Stomach smooth muscle (tissue), 2 donors: ENCODE data around the gene GPR45.

Source experiments
- H3K27ac ChIP-seq: one replicate; pipeline ENCODE4 v1.7.0; 2013; ENCODE audit warnings: mild to moderate bottlenecking, low read length, inconsistent platforms
- H3K27me3 ChIP-seq, 2 donors: one replicate each; pipeline ENCODE4 v1.7.0; 2013; ENCODE audit warnings: low read length in 2 of 2; ENCODE audit not compliant: insufficient read depth in 2 of 2, control insufficient read depth in 1 of 2
- H3K36me3 ChIP-seq, 2 donors: one replicate each; pipeline ENCODE4 v1.7.0; 2013; ENCODE audit warnings: low read length in 2 of 2; ENCODE audit not compliant: control insufficient read depth in 2 of 2, insufficient read depth in 2 of 2
- H3K4me1 ChIP-seq: one replicate; pipeline ENCODE4 v1.7.0; 2013; ENCODE audit warnings: low read length; ENCODE audit not compliant: control insufficient read depth, insufficient read depth
- H3K4me3 ChIP-seq, 2 donors: one replicate each; pipeline ENCODE4 v1.7.0; 2013; ENCODE audit warnings: low read length in 2 of 2
- H3K9ac ChIP-seq, 2 donors: one replicate each; pipeline ENCODE4 v1.7.0; 2013; ENCODE audit warnings: low read length in 2 of 2, mild to moderate bottlenecking in 1 of 2
- H3K9me3 ChIP-seq, 2 donors: one replicate each; pipeline ENCODE4 v1.7.0; 2013; ENCODE audit warnings: low read length in 2 of 2; ENCODE audit not compliant: control insufficient read depth in 2 of 2
- donor health status: healthy.
- donor health status: Pancreatic carcinoma.

GPR45 gene

DNA sequence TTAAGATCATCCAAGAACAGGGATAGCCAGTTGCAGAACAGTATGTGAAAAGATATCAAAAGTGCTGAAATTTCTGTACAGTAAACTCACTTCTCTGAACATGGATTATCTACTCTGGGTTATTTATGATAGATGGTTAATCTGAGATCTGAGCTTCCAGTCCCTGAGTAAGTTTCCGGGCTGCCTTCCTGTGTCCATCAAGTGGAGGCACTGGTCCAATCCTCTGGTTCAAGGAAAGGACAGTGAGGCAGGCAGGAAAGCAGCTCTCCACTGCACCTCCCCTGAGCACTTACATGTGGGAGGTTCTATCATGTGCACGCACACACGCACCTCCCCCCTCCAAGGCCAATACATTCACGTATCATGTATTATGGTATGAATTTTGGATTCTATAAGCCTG, 32.5 kb downstream of the GPR45 start:
- Histone ChIP-seq H3K9me3 (no peaks in the 10 kb centered on the region), H3K27ac (no peak overlapping the region), H3K4me1 (no peaks in the 10 kb centered on the region), H3K4me3 (no peak overlapping the region), H3K27me3 (no peaks in the 10 kb centered on the region), H3K9ac (no peak overlapping the region), H3K36me3 (peaks cover 67 to 87% of the 10 kb centered on the region in 2 donors)

DNA sequence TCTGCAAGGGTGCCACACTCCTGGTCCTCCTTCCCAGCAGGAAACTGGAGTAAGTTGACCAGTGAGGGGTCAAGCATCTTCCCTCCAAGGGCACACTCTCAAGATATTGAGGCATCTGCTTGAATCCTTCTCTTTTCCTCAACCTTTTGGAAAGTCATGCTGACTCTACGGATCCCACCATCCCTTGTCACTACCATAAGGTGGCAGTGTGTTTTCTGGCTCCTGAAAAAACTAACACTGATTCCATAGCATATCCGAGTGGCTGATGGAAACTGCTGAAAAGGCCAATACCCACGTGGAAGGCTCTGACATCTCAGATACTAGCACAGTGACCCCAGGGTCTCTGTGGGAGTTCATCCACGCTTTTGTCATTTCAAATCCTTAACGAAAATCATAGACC, 37.1 kb downstream of the GPR45 start:
- Histone ChIP-seq H3K27me3 (no peaks in the 10 kb centered on the region), H3K36me3 (peaks cover 52 to 74% of the 10 kb centered on the region in 2 donors), H3K4me1 (no peaks in the 10 kb centered on the region), H3K9ac (no peak overlapping the region), H3K4me3 (no peak overlapping the region), H3K9me3 (no peaks in the 10 kb centered on the region), H3K27ac (no peak overlapping the region)

DNA sequence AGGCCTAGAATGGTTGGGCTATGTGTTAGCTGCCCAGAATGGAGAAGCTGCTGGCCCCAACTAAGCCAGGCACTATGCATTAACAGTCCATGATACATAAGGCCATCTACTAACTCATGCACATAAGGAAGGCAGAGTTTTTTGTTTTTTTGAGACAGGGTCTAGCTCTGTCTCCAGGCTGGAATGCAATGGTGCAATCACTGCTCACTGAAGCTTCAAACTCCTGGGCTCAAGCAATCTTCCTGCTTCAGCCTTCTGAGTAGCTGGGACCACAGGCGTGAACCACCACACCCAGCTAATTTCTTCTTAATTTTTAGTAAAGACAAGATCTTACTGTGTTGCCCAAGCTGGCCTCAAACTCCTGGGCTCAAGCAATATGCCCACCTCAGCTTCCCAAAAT, 37.6 kb downstream of the GPR45 start:
- Histone ChIP-seq H3K9ac (no peak overlapping the region), H3K4me3 (no peak overlapping the region), H3K9me3 (no peaks in the 10 kb centered on the region), H3K27me3 (no peaks in the 10 kb centered on the region), H3K27ac (no peak overlapping the region), H3K4me1 (no peaks in the 10 kb centered on the region), H3K36me3 (peaks cover 51 to 74% of the 10 kb centered on the region in 2 donors)

DNA sequence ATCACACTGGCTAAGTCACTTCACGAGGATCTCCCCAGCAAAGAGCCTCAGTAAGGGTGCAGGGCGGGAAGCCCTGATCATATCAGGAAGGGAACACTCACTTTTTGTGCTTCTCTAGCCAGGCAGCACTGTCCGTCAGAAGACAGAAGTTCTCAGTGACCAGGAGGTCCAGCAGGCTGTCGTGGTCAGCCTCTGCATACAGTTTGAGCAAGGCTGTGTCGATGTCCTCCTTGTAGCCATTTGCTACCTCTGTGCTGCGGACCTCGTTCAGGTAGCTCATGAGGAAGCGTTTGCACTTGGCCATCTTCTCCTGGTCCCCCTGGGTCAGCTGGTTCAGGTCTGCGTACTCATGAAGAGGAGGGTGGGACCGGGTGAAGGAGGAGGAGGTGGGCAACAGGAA, 38.7 kb downstream of the GPR45 start:
- Histone ChIP-seq H3K9ac (no peak overlapping the region), H3K27ac (no peak overlapping the region), H3K27me3 (no peaks in the 10 kb centered on the region), H3K4me1 (no peaks in the 10 kb centered on the region), H3K4me3 (no peak overlapping the region), H3K9me3 (no peaks in the 10 kb centered on the region), H3K36me3 (peaks cover 44 to 69% of the 10 kb centered on the region in 2 donors)

DNA sequence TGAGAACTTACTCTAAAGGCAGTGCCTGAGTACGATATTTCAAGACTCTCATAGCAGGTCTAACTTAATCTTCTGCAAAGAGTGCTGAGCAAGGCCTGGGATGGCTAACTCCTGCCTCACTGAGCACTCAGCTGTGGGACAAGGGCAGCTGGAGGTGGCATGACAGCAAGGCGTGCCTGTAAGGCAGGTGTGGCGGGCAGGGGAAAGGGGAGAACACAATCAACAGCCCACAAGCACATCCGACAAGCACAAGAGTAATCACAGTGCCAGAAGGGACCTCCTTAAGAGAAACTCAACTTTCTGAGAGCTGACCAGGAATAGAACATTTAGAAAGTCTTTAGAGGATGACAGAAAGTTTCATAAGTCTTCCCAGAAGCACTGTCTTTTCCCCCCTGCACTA, 42.0 kb downstream of the GPR45 start:
- Histone ChIP-seq H3K9me3 (no peaks in the 10 kb centered on the region), H3K36me3 (peaks cover 26 to 57% of the 10 kb centered on the region in 2 donors), H3K4me3 (no peak overlapping the region), H3K27ac (no peak overlapping the region), H3K9ac (no peak overlapping the region), H3K27me3 (no peaks in the 10 kb centered on the region), H3K4me1 (no peaks in the 10 kb centered on the region)

DNA sequence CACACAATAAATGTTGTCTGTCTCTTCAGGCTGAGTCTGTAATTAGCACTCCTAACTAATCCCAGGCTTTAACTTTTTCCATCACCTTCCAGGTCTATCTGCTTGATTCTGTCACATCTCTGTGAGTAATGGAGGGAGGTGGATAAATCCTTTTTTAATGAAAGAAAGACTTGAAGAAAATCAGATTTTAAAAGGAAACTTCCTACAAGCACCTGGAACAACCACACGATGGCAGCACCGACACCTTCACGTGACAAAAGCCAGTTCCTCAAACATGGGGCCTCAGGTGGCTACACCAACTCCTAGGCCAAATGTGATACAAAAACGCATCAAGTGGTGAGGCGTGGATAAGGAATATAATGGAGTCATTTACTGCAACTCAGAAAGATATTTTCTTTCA, 46.1 kb downstream of the GPR45 start:
- no peak overlapping the region for H3K9ac ChIP-seq
- no peaks in the 10 kb centered on the region for H3K4me1 ChIP-seq
- H3K27ac ChIP-seq = no peak overlapping the region
- H3K9me3 ChIP-seq = no peaks in the 10 kb centered on the region
- H3K27me3 ChIP-seq = no peaks in the 10 kb centered on the region
- H3K4me3 ChIP-seq = no peak overlapping the region
- H3K36me3 ChIP-seq = peaks cover 26 to 38% of the 10 kb centered on the region in 2 donors

DNA sequence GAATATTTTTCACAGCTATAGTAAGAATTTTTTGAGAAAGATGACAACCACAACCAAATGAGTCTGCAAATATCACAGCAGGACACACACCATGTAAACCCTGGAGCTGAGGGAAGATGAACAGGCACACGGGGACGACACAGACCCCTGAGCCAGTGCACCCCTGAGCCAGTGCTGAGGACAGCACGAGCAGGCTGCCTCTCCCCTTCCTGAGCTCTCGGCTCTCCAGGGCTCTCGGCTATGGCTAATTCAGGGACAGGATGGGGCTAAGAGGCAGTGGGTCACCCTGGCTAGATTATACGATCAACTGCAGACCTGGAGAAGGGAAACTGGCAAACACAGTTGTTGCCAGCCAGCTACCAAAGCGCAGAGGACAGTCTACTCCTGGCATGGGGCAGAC, 46.6 kb downstream of the GPR45 start:
- peaks cover 23 to 39% of the 10 kb centered on the region in 2 donors for H3K36me3 ChIP-seq
- no peak overlapping the region for H3K27ac ChIP-seq
- H3K9me3 ChIP-seq = no peaks in the 10 kb centered on the region
- no peak overlapping the region for H3K4me3 ChIP-seq
- no peaks in the 10 kb centered on the region for H3K4me1 ChIP-seq
- no peaks in the 10 kb centered on the region for H3K27me3 ChIP-seq
- H3K9ac ChIP-seq = no peak overlapping the region

DNA sequence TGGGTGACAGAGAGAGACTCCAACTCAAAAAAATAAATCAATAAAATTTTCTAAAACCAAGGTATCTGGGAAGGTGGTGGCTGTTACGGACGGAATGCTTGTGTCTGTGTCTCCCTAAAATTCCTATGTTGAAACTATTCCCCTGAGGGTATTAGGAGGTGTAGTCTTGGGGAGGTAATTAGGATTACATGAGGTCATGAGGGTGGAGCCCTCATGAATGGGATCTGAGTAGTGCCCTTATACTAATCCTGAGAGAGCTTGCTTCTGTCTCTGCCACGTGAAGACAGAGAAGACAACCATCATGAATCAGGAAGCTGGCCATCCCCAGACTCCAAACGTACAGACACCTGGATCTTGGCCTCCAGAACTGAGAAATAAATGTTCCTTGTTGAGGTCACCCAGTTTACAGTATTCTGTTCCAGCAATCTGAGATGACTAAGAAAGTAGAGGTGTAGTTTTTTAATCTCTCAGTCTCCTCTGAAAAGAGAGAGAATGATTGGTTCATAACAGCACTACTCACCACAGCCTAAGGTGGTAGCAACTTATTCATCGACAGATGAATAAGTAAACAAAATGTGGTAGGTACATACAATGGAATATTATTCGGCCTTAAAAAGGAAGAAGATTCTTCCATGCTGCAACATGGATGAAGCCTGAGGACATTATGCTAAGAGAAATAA, 49.6 kb downstream of the GPR45 start:
- H3K9me3 ChIP-seq = no peaks in the 10 kb centered on the region
- no peaks in the 10 kb centered on the region for H3K4me1 ChIP-seq
- H3K9ac ChIP-seq = no peak overlapping the region
- no peak overlapping the region for H3K27ac ChIP-seq
- H3K4me3 ChIP-seq = no peak overlapping the region
- no peaks in the 10 kb centered on the region for H3K27me3 ChIP-seq
- peaks cover 19 to 25% of the 10 kb centered on the region in 2 donors for H3K36me3 ChIP-seq

DNA sequence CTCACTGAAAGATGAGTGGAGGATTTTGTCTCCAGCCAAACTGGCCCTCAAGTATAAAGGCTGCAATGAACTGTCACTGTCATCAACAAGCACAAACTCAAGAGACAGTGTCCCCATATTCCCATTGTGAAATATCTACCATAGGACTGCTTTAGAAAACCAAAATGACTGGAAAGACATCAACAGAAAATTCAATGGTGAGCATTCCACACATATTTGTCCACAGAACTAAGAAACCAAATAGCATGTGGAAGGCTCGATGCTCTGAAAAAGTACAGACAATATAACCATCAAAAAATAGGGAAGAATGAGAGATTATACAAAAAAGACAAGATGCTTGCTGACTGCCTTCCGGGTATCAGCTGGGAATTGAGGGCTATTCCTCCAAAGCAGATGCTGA, 50.4 kb downstream of the GPR45 start:
- H3K27ac ChIP-seq = no peak overlapping the region
- no peaks in the 10 kb centered on the region for H3K4me1 ChIP-seq
- no peaks in the 10 kb centered on the region for H3K9me3 ChIP-seq
- H3K9ac ChIP-seq = no peak overlapping the region
- no peaks in the 10 kb centered on the region for H3K27me3 ChIP-seq
- no peak overlapping the region for H3K4me3 ChIP-seq
- H3K36me3 ChIP-seq = peaks cover 19 to 24% of the 10 kb centered on the region in 2 donors
